Glutamatergic neuron (in vitro differentiated cells): Measurements from ENCODE around the gene ZNF628. TPM values are rescaled to one million over a fixed set of nuclear protein-coding genes. Genes with fewer than 3 reads are reported as not detected.

Experiments
- DNase-seq: peaks from one replicate; pipeline ENCODE4 v3.0.0; 2022
- H3K27ac Mint-ChIP-seq: one replicate; pipeline ENCODE4 v1.8.0; 2020; ENCODE audit warnings: mild to moderate bottlenecking, mixed read lengths, inconsistent platforms; ENCODE audit not compliant: unreplicated experiment
- H3K27me3 Mint-ChIP-seq: one replicate; pipeline ENCODE4 v1.8.0; 2020; ENCODE audit warnings: mild to moderate bottlenecking, moderate library complexity, mixed read lengths, inconsistent platforms; ENCODE audit not compliant: unreplicated experiment
- H3K36me3 Mint-ChIP-seq: one replicate; pipeline ENCODE4 v1.8.0; 2020; ENCODE audit warnings: mild to moderate bottlenecking, mixed read lengths, inconsistent platforms; ENCODE audit not compliant: unreplicated experiment
- H3K4me1 Mint-ChIP-seq: one replicate; pipeline ENCODE4 v1.8.0; 2020; ENCODE audit warnings: mild to moderate bottlenecking, low read depth, mixed read lengths, inconsistent platforms; ENCODE audit not compliant: unreplicated experiment
- H3K4me3 Mint-ChIP-seq: one replicate; pipeline ENCODE4 v1.8.0; 2020; ENCODE audit warnings: mild to moderate bottlenecking, mixed read lengths, inconsistent platforms; ENCODE audit not compliant: unreplicated experiment
- H3K9me3 Mint-ChIP-seq: one replicate; pipeline ENCODE4 v1.8.0; 2020; ENCODE audit warnings: mild to moderate bottlenecking, moderate library complexity, mixed read lengths, inconsistent platforms; ENCODE audit not compliant: unreplicated experiment
- total RNA-seq: library from RNA; stranded (reverse); fragmentation: NEBNext Ultra II Directional; extraction: Animal tissue kit (Norgen Biotek cat#: 25700); gene quantifications from one replicate; pipeline ENCODE4 v1.2.1, GENCODE V29; 2021; ENCODE audit not compliant: unreplicated experiment
- TF ChIP-seq, protein P1 (sequence below): fragments of 200-600 bp; sonication (generic); IDR thresholded peaks from one replicate; pipeline ENCODE4 v1.5.0; 2021; ENCODE audit not compliant: partially characterized antibody, unreplicated experiment

The ZNF628 gene
- total RNA-seq, 1 donor from 2014 or later, result 13.7 TPM

DNA sequence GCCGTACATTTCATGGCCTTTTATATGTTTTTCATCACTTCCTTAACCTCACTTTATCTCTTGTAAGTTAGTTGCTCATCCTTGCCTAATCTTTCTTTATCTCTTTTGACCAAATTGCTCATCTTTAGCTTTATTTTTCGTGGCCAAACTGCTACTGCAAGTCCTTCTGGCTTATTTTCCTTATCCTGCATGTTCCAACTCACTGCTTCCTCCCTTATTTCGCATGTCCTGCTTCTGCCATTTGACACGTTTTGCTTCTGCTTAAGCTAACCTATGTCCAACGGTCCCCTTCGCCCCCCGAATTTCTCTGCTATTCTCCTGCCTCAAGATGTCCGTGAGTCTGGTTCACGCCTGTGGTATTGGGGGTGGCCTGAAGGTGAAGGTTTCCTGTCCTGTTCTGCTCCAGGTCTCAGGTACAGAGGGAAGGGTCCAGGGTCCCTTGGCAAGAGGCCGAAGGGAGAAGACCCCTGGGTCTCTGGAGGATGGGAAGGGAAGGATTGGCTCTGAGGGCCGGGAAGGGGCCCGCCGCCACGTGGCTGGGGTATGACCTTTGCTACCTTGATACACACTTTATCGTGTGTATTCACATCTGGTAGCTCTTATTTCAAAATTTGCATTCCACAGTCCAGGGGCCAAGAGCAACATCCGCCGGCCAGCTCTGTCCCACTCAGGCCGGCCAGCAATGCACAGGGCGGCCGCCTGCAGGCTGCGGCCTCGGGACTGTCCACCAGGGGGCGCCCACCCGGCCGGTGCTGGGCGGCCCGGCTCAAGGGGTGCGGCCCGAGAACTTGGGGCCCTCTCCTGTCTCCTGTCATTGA is 9.0 kb upstream of the ZNF628 start:
- no peaks in the 10 kb centered on the region for H3K36me3 Mint-ChIP-seq
- H3K4me3 Mint-ChIP-seq, result no peak overlapping the region
- peaks cover 7% of the 10 kb centered on the region for H3K27me3 Mint-ChIP-seq

DNA sequence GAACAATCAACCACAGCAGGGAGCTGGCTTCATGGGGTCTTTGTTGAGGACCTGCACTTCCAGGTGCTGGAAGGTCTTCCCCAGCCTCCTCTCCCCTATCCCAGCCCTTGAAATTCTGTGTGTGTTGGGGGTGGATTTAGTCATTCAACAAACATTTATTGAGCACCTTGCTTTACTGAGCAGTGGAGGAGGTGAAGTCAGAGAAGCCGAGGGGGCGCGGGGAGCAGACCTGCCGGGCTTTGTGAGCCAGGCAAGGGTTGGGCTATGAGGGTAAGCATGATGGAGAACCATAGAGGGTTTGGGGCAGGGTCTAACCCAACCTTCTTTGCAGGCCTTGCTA is 8.4 kb upstream of the ZNF628 start:
- H3K27me3 Mint-ChIP-seq, result peaks cover 7% of the 10 kb centered on the region

More for the DNA sequence above, 9.0 kb upstream of the ZNF628 start:
- TF ChIP-seq, protein P1, sequence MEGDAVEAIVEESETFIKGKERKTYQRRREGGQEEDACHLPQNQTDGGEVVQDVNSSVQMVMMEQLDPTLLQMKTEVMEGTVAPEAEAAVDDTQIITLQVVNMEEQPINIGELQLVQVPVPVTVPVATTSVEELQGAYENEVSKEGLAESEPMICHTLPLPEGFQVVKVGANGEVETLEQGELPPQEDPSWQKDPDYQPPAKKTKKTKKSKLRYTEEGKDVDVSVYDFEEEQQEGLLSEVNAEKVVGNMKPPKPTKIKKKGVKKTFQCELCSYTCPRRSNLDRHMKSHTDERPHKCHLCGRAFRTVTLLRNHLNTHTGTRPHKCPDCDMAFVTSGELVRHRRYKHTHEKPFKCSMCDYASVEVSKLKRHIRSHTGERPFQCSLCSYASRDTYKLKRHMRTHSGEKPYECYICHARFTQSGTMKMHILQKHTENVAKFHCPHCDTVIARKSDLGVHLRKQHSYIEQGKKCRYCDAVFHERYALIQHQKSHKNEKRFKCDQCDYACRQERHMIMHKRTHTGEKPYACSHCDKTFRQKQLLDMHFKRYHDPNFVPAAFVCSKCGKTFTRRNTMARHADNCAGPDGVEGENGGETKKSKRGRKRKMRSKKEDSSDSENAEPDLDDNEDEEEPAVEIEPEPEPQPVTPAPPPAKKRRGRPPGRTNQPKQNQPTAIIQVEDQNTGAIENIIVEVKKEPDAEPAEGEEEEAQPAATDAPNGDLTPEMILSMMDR, result peak; percentile 100
- Mint-ChIP-seq H3K9me3 (peaks cover 3% of the 10 kb centered on the region), H3K4me1 (no peaks in the 10 kb centered on the region), H3K27ac (peak overlapping the region; percentile 66)
- DNase-seq, result peak; percentile 80

DNA sequence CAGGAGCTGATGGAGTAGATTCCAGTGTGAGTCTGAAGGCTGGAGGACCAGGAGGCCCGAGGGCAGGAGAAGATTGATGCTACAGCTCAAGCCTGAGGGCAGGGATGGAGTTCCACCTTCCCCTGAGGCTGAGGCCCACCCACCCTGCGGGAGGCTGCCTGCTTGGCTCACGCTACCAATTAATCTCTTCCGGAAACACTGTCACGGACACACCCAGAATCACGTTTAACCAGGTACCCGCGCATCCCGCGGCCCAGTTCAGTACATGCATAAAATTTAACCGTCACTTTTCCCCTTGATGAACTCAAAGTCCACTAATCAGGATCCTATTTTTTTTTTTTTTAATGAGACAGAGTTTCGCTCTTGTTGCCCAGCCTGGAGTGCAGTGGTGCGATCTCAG is 5.2 kb upstream of the ZNF628 start:
- H3K4me3 Mint-ChIP-seq, result no peak overlapping the region
- TF ChIP-seq, protein P1, result no peak
- no peak for DNase-seq
- no peaks in the 10 kb centered on the region for H3K36me3 Mint-ChIP-seq
- no peaks in the 10 kb centered on the region for H3K4me1 Mint-ChIP-seq
- peaks cover 12% of the 10 kb centered on the region for H3K27me3 Mint-ChIP-seq
- no peak overlapping the region for H3K27ac Mint-ChIP-seq
- no peaks in the 10 kb centered on the region for H3K9me3 Mint-ChIP-seq

More for the DNA sequence above, 8.4 kb upstream of the ZNF628 start:
- peak overlapping the region; percentile 66 for H3K27ac Mint-ChIP-seq
- DNase-seq, result no peak
- H3K4me3 Mint-ChIP-seq, result no peak overlapping the region
- no peaks in the 10 kb centered on the region for H3K4me1 Mint-ChIP-seq
- TF ChIP-seq, protein P1, result peak; percentile 71
- no peaks in the 10 kb centered on the region for H3K36me3 Mint-ChIP-seq
- peaks cover 3% of the 10 kb centered on the region for H3K9me3 Mint-ChIP-seq

DNA sequence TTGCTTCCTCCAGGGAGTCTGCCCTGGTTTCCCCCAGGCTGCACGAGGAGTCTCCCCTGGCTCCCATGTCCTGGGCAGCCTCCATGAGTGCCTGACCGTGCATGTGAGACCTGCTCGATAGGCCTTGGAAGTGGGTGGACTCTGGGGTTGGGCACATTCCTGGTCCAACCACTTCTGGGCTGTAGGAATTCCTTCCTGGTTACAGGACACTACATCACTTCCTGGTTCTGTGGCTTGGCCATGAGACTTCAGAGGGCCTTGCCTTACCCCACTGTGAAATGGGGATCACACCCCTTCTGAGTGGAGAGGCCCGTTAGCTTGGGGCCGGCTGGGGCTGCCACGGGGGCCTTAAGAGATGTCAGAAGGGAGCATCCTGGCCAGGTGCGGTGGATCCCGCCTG is 4.0 kb upstream of the ZNF628 start:
- no peak overlapping the region for H3K4me3 Mint-ChIP-seq
- H3K9me3 Mint-ChIP-seq, result peaks cover 6% of the 10 kb centered on the region
- TF ChIP-seq, protein P1, result no peak
- no peaks in the 10 kb centered on the region for H3K4me1 Mint-ChIP-seq
- no peak overlapping the region for H3K27ac Mint-ChIP-seq
- no peaks in the 10 kb centered on the region for H3K36me3 Mint-ChIP-seq
- DNase-seq, result no peak
- H3K27me3 Mint-ChIP-seq, result peaks cover 12% of the 10 kb centered on the region
